Hematopoietic multipotent progenitor cell treated with erythropoietin and hydrocortisone succinate and interleukin-3 and kit ligand, for 4 days (in vitro differentiated cells): Measurements from ENCODE around the gene COA7.
A peak's percentile ranks its signal among the peaks of the same experiment; 100 is the strongest.
"Not testable (repeated sequence)": the region's sequence is repeated elsewhere in the genome, so short reads cannot be mapped to it uniquely, and the experiment has no call there.

Experiments used
- DNase-seq: peaks from one replicate; pipeline ENCODE4 v3.0.0-alpha.2; 2015

COA7 gene

DNA sequence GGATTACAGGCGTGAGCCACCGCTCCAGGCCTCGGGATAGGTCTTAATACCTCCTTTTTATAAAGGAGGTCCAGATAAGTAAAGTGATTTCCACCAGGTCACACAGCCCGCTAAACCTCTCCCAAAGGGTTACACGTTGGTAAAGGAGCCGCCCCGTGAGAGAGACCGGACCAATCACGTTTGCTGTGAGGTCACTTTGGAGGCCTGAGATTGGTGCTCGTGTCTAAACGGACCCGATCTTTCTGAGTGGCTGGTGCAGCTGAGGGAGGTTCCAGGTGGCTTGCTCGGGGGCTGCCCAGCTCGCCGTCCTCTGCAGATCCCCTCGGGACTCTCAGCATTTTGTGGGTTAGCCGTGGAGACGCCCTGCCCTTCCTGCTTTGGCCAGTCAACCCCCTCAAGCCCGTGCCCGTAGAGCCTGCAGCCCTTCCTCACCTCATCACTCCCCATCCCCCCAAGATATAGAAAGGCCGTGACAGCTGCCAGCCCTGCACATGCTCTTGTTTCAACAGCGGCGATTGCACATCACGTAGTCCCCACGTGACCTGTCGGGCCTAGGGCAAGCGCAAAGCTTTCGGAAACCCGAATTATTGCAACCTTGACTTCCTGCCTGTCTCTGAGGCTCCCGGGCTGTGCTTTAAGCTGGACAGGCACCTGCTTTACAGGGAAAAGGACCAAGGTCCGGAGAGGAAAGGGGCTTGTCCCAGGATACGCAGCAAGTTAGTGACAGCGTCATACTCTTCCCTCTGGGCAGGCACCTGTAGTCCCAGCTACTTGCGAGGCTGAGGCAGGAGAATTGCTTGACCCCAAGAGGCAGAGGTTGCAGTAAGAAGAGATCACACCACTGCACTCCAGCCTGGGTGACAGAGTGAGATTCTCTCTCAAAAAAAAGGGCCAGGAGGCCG lies 5.0 kb upstream of the COA7 start:
- DNase-seq = peak; percentile 94

GRCh38 chr1:52695627-52696026 lies 2.5 kb downstream of the COA7 start:
- no peak for DNase-seq

- no peak for DNase-seq
Measured at GRCh38 chr1:52693843-52694242, 4.3 kb downstream of the COA7 start.

DNA sequence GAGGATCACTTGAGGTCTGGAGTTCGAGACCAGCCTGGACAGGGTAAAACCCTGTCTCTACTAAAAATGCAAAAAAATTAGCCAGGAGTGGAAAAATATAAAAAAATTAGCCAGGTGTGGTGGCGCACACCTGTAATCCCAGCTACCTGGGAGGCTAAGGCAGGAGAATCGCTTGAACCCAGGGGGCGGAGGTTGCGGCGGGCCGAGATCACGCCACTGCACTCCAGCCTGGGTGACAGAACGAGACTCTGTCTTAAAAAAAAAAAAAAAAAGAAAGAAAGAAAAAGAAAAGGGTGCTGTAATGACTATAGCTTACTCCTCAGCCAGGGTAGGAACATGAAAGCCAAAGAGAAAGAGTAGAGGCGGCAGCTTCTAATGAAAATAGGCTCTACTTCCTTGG lies 4.8 kb downstream of the COA7 start:
- DNase-seq = not testable (repeated sequence)

DNA sequence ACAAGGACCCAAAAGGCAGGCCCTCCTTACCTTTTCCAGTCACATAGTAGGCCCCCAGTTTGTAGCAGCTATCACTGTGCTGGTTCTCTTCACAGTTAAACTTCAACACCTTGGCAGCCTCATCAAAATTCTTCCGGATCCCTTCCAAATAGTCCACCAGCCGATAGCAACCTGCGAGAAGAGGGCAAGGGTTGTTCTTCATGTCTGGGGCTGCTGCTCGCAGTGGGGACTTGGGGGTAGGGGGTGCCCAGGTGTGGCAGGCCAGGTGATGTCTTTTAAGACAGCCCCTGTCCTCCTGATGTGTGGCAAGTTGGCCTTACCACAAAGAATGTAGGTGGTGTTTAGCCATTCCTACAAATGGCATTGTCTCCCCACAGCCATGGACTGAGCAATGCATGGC lies 5.5 kb downstream of the COA7 start:
- no peak for DNase-seq

DNA sequence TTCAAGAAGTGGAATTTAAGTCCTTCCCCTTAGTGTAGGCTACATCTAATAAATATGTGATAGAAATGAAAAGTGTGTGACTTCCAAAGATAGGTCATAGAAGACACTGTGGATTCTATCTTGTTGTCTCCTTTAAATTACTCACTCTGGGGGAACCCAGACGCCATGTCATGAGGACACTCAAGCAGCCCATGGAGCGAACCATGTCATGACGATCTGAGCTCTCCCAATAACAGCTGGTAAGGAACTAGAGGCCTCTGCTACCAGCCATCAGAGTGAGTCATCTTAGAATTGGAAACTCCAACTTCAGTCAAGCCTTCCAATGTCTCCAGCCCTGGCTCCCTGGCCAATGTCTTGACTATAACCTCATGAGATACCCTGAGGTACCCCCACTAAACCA lies 6.3 kb downstream of the COA7 start:
- DNase-seq = no peak

- DNase-seq = no peak
Measured at GRCh38 chr1:52686830-52687229, 11.3 kb downstream of the COA7 start.

DNA sequence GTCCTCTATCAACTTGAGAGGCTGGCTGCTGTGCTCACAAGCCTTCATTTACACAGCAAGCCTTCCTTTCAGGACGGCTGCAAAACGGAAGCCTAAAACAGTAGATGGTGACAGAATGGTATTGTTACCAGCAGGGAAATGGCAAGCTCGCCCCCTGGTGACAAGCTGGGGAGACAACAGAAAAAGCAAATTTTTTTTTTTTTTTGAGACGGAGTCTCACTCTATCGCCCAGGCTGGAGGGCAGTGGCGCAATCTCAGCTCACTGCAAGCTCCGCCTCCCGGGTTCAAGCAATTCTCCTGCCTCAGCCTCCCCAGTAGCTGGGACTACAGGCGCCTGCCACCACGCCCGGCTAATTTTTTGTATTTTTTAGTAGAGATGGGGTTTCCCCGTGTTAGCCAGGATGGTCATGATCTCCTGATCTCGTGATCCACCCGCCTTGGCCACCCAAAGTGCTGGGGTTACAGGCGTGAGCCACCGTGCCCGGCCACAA lies 11.8 kb downstream of the COA7 start:
- DNase-seq = peak; percentile 89

DNA sequence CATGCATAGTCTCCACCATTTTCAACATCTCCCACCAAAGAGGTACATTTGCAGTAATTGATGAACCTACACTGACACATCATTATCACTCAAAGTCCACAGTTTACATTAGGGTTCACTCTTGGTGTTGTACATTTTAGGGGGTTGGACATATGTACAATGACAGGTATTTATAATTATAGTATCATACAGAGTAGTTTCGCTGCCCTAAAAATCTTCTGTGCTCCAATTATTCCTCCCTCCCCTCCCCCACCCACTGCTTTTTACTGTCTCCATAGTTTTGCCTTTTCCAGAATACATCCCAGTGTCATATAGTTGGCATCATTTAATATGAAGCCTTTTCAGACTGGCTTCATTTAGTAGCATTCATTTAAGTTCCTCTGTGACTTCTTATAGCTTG lies 13.6 kb downstream of the COA7 start:
- no peak for DNase-seq

DNA sequence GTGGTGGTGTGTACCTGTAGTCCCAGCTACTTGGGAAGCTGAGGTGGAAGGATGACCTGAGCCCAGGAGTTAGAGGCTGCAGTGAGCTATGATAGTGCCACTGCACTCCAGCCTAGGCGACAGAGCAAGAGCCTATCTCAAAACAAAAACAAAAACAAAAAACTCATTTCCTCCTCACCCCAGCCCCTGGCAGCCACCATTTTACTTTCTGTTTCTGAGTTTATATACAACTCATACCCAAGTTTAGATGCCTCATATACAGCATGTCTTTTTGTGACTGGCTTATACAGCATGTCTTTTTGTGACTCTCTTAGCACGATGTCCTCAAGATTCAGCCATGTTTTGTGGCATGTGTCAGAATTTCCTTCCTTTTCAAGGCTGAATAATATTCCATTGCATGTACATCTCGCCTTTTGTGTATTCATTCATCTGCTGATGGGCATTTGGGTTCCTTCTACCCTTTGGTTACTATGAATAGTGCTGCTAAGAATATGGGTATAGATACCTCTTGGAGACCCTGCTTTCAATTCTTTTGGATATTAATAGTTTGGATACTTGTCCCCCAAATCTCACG lies 14.7 kb downstream of the COA7 start:
- no peak for DNase-seq

DNA sequence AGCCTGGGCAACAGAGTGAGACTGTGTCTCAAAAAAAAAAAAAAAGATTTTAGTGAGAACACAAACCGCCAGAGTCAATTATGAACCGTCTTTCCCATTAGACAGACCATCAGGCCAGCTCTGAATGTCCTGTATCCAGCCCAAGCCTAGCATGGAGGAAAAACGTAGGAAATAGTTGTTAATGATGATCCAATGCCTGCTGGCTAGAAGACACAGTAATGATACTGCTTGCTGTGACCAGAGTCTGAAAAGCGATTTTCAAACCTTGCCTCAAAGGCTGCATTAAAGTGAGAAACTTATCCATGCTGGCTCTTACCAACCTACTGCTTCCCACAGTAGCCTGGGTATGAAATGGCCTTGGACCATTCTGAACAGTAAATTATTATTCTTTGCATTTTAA lies 17.0 kb downstream of the COA7 start:
- no peak for DNase-seq

- no peak for DNase-seq
Measured at GRCh38 chr1:52680353-52680752, 17.8 kb downstream of the COA7 start.

- no peak for DNase-seq
Measured at GRCh38 chr1:52679498-52679897, 18.6 kb downstream of the COA7 start.

- no peak for DNase-seq
Measured at GRCh38 chr1:52679048-52679447, 19.1 kb downstream of the COA7 start.

- DNase-seq = peak; percentile 60
Measured at GRCh38 chr1:52677076-52677806, 20.9 kb downstream of the COA7 start.

- no peak for DNase-seq
Measured at GRCh38 chr1:52676249-52676903, 21.8 kb downstream of the COA7 start.

GRCh38 chr1:52674497-52675384 lies 23.4 kb downstream of the COA7 start:
- peak; percentile 71 for DNase-seq

- DNase-seq = no peak
Measured at GRCh38 chr1:52673513-52673912, 24.6 kb downstream of the COA7 start.

GRCh38 chr1:52672946-52673345 lies 25.2 kb downstream of the COA7 start:
- DNase-seq = no peak

GRCh38 chr1:52670604-52671003 lies 27.5 kb downstream of the COA7 start:
- DNase-seq = no peak

DNA sequence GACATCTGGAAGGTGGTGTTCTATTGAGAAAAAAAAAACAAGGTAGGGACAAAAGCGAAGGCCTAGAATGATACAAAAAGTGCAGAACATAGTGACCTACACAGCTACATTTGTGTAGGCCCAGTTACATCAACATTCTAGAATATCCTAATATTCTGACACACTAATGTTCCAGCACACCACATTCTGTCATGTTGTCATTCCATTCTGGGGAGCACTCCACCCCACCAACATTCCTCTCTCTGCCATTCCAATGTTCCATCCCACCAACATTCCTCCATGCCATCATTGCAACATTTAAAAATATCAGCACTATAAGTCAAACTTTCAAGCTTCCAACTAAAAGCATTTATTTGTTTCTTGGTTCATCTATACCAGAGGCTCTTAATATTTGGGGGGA lies 28.5 kb downstream of the COA7 start:
- DNase-seq = no peak

DNA sequence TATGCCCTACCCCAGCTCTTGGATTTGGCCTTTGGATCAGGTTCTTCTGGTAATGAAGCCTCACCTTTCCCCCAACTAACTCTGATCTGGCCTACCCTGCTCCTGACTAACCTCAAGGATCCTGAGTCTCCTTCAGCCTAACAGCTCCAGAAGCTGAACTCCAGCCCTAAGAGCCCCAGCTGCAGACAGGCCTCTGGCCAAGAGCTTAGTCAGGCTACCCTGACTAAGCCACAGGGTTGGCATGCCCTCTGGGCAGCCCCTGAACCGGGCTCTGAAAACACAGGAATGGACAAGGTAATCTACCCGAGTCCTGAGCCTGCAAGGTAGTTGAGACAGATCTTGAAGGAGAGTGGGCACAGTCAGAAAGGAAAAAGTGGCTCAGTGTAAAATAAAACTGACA lies 29.4 kb downstream of the COA7 start:
- no peak for DNase-seq
